ENCODE measurements around the gene FBLN1. TPM values are rescaled to one million over a fixed set of nuclear protein-coding genes. Genes with fewer than 3 reads are reported as not detected.
A peak's percentile ranks its signal among the peaks of the same experiment; 100 is the strongest.

Gene FBLN1
- total and polyA plus RNA-seq, 2 donors (not counting 1 experiment from before 2014, with no cell fraction given) = not detected

DNA sequence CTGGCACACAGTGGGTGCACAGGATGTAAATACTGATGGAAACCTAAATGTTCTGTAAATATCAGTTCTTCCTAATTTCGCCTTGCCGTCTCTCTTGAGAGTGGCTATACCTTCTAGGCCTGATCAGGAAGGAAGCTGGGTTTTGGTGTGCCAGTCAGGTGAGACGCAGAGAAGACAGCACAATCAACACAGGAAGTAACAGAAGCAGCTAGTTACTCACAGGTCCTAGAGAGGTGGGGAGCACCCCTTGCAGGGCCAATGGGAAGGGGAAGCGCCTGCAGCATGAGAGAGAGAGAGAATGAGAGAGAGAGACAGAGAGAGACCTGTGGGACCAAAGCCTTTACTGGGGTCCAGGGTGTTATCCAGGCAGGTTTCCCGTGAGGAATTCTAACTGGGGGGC is 80.8 kb downstream of the FBLN1 start:
- Mint-ChIP-seq H3K9me3 (ENCODE audit: insufficient read depth) (peaks cover 3% of the 10 kb centered on the region), H3K4me1 (peaks cover 11% of the 10 kb centered on the region), H3K27ac (peak overlapping the region; percentile 54), H3K27me3 (peaks cover 7% of the 10 kb centered on the region), H3K4me3 (peak overlapping the region; percentile 33)
- ATAC-seq (ENCODE audit: low read depth) (no peak), DNase-seq (no peak)
- H4K20me1 ChIP-seq (ENCODE audit: control insufficient read depth, insufficient read depth, low read length, poor library complexity, severe bottlenecking) = no peaks in the 10 kb centered on the region
- no peak overlapping the region for H3K4me3 ChIP-seq (ENCODE audit: control extremely low read depth in 1 of 5, extremely low read depth in 1 of 5, insufficient read depth in 1 of 5, low read depth in 2 of 5, low read length in 4 of 5)
- WGBS (ENCODE audit: insufficient coverage) = 36% methylated on average over 5 of the region's 5 CpGs
- POLR2A ChIA-PET = no interaction called here
- peak overlapping the region; percentile 24 for H3K4me2 ChIP-seq (replicated peaks; ENCODE audit: low read depth, low read length, poor library complexity, severe bottlenecking)
- H3K79me2 ChIP-seq (ENCODE audit: control insufficient read depth, insufficient read depth, low read length) = no peaks in the 10 kb centered on the region
- peaks cover 14% of the 10 kb centered on the region in 2 donors for H3K4me1 ChIP-seq (ENCODE audit: control insufficient read depth in 2 of 2, insufficient read depth in 2 of 2, low read length in 2 of 2)
- peaks cover 0 to 39% (median 18%) of the 10 kb centered on the region in 3 donors for H3K9me3 ChIP-seq (ENCODE audit: control extremely low read depth in 1 of 3, control insufficient read depth in 2 of 3, insufficient read depth in 1 of 3, low read length in 2 of 3)
- H3K27ac ChIP-seq (ENCODE audit: low read length in 2 of 2) = peak overlapping the region in 1 of 2 donors; percentile 74
- CTCF ChIA-PET = no interaction called here
- H3K36me3 ChIP-seq (replicated peaks in 1 of 2; ENCODE audit: control extremely low read depth in 1 of 2, control insufficient read depth in 1 of 2, extremely low read depth in 1 of 2, insufficient read depth in 2 of 2, low read length in 1 of 2) = no peaks in the 10 kb centered on the region
- TF ChIP-seq EZH2 (IDR thresholded peaks at IDR 0.05; ENCODE audit: borderline replicate concordance, insufficient read depth, low read depth, low read length, poor library complexity, severe bottlenecking) = no peak
- TF ChIP-seq, protein P1, sequence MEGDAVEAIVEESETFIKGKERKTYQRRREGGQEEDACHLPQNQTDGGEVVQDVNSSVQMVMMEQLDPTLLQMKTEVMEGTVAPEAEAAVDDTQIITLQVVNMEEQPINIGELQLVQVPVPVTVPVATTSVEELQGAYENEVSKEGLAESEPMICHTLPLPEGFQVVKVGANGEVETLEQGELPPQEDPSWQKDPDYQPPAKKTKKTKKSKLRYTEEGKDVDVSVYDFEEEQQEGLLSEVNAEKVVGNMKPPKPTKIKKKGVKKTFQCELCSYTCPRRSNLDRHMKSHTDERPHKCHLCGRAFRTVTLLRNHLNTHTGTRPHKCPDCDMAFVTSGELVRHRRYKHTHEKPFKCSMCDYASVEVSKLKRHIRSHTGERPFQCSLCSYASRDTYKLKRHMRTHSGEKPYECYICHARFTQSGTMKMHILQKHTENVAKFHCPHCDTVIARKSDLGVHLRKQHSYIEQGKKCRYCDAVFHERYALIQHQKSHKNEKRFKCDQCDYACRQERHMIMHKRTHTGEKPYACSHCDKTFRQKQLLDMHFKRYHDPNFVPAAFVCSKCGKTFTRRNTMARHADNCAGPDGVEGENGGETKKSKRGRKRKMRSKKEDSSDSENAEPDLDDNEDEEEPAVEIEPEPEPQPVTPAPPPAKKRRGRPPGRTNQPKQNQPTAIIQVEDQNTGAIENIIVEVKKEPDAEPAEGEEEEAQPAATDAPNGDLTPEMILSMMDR (IDR thresholded peaks at IDR 0.05) = no peak
- no peak overlapping the region for H3K9ac ChIP-seq (ENCODE audit: low read length)
- peak overlapping the region; percentile 57 for H2AFZ ChIP-seq (ENCODE audit: insufficient read depth, low read depth, low read length, poor library complexity, severe bottlenecking)
- H3K27me3 ChIP-seq (replicated peaks in 1 of 4; ENCODE audit: control extremely low read depth in 1 of 4, control insufficient read depth in 3 of 4, insufficient read depth in 4 of 4, low read length in 3 of 4) = no peaks in the 10 kb centered on the region
- intact Hi-C loops (cut with micrococcal nuclease) = no loop called here

DNA sequence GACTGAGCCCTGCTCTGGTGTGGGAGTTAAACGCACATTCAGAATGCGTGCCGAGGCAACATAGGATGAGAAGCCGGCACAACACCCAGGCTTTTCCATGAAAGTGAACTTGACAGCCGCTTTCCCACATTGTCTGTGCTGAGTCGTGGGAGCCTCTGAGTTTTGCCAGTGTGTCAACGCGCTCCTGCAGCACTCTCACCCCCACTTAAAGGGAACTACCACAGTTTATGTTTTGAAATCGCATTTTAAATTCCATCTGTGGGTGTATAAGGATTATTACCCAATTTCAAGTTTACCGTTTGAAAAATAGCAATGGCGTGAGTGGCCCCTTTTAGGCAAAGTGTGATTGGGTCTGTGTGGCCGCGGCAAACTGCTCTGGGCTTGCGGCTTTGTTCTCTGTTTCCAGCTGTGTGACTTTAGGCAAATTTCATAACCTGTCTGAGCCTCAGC is 81.5 kb downstream of the FBLN1 start:
- Histone ChIP-seq H2AFZ (ENCODE audit: insufficient read depth, low read depth, low read length, poor library complexity, severe bottlenecking) (no peak overlapping the region), H3K79me2 (ENCODE audit: control insufficient read depth, insufficient read depth, low read length) (no peaks in the 10 kb centered on the region), H3K27ac (ENCODE audit: low read length in 2 of 2) (no peak overlapping the region), H3K9me3 (ENCODE audit: control extremely low read depth in 1 of 3, control insufficient read depth in 2 of 3, insufficient read depth in 1 of 3, low read length in 2 of 3) (peaks cover 0 to 39% (median 18%) of the 10 kb centered on the region in 3 donors), H3K36me3 (replicated peaks in 1 of 2; ENCODE audit: control extremely low read depth in 1 of 2, control insufficient read depth in 1 of 2, extremely low read depth in 1 of 2, insufficient read depth in 2 of 2, low read length in 1 of 2) (no peaks in the 10 kb centered on the region), H3K4me2 (replicated peaks; ENCODE audit: low read depth, low read length, poor library complexity, severe bottlenecking) (no peak overlapping the region), H3K27me3 (replicated peaks in 1 of 4; ENCODE audit: control extremely low read depth in 1 of 4, control insufficient read depth in 3 of 4, insufficient read depth in 4 of 4, low read length in 3 of 4) (no peaks in the 10 kb centered on the region), H3K9ac (ENCODE audit: low read length) (no peak overlapping the region), H3K4me3 (ENCODE audit: control extremely low read depth in 1 of 5, extremely low read depth in 1 of 5, insufficient read depth in 1 of 5, low read depth in 2 of 5, low read length in 4 of 5) (no peak overlapping the region), H3K4me1 (ENCODE audit: control insufficient read depth in 2 of 2, insufficient read depth in 2 of 2, low read length in 2 of 2) (peaks cover 14% of the 10 kb centered on the region in 2 donors), H4K20me1 (ENCODE audit: control insufficient read depth, insufficient read depth, low read length, poor library complexity, severe bottlenecking) (no peaks in the 10 kb centered on the region)
- Mint-ChIP-seq H3K4me1 (peaks cover 11% of the 10 kb centered on the region), H3K27ac (no peak overlapping the region), H3K4me3 (no peak overlapping the region), H3K27me3 (peaks cover 7% of the 10 kb centered on the region), H3K9me3 (ENCODE audit: insufficient read depth) (peaks cover 3% of the 10 kb centered on the region)
- 91% methylated on average over 7 of the region's 14 CpGs for WGBS (ENCODE audit: insufficient coverage)
- ChIA-PET CTCF (no interaction called here), POLR2A (no interaction called here)
- DNase-seq (no peak), ATAC-seq (ENCODE audit: low read depth) (no peak)
- TF ChIP-seq EZH2 (IDR thresholded peaks at IDR 0.05; ENCODE audit: borderline replicate concordance, insufficient read depth, low read depth, low read length, poor library complexity, severe bottlenecking) = no peak
- TF ChIP-seq, protein P1 (IDR thresholded peaks at IDR 0.05) = no peak
- intact Hi-C loops (cut with micrococcal nuclease) = no loop called here

Data from B cell (primary cell).